H9 (cell line): Measurements from ENCODE around the gene TP53BP1. TPM values are rescaled to one million over a fixed set of nuclear protein-coding genes. Genes with fewer than 3 reads are reported as not detected.
A peak's percentile ranks its signal among the peaks of the same experiment; 100 is the strongest.

Experiments
- DNase-seq: peaks from one replicate; pipeline ENCODE4 v3.0.0-alpha.2; 2017
- H2AFZ ChIP-seq: one replicate; pipeline ENCODE4 v1.6.1; 2013; ENCODE audit warnings: mild to moderate bottlenecking, low read length, control low read depth, moderate library complexity
- H2AK5ac ChIP-seq: 2 replicates; pipeline ENCODE4 v1.6.1; 2013; ENCODE audit warnings: low read length, control low read depth, mixed read lengths; ENCODE audit not compliant: insufficient read length
- H2BK120ac ChIP-seq: one replicate; pipeline ENCODE4 v1.6.1; 2013; ENCODE audit warnings: low read depth, mild to moderate bottlenecking, low read length, control low read depth, inconsistent platforms; ENCODE audit not compliant: poor library complexity, severe bottlenecking
- H2BK12ac ChIP-seq: 2 replicates; pipeline ENCODE4 v1.6.1; 2013; ENCODE audit warnings: low read length, control low read depth, mixed read lengths, low read depth; ENCODE audit not compliant: insufficient read length
- H2BK15ac ChIP-seq: 2 replicates; pipeline ENCODE4 v1.6.1; 2013; ENCODE audit warnings: low read depth, low read length, control low read depth
- H2BK20ac ChIP-seq: one replicate; pipeline ENCODE4 v1.6.1; 2013; ENCODE audit warnings: low read depth, mild to moderate bottlenecking, low read length, control low read depth, inconsistent platforms; ENCODE audit not compliant: poor library complexity, severe bottlenecking
- H2BK5ac ChIP-seq: 2 replicates; pipeline ENCODE4 v1.6.1; 2013; ENCODE audit warnings: low read length, control low read depth, mixed read lengths; ENCODE audit not compliant: insufficient read length
- H3K14ac ChIP-seq: 2 replicates; pipeline ENCODE4 v1.6.1; 2013; ENCODE audit warnings: low read length, control low read depth; ENCODE audit not compliant: insufficient read depth
- H3K18ac ChIP-seq: 2 replicates; pipeline ENCODE4 v1.6.1; 2013; ENCODE audit warnings: low read depth, mild to moderate bottlenecking, mixed read lengths, low read length, control low read depth; ENCODE audit not compliant: insufficient read length
- H3K23ac ChIP-seq: 2 replicates; pipeline ENCODE4 v1.6.1; 2013; ENCODE audit warnings: low read length, control low read depth, mixed read lengths, low read depth; ENCODE audit not compliant: insufficient read length
- H3K23me2 ChIP-seq: 2 replicates; pipeline ENCODE4 v1.6.1; 2013; ENCODE audit warnings: low read depth, mild to moderate bottlenecking, mixed read lengths, low read length, control low read depth; ENCODE audit not compliant: insufficient read length, poor library complexity, severe bottlenecking
- H3K27ac ChIP-seq: 2 replicates; pipeline ENCODE4 v1.5.1; 2013; ENCODE audit warnings: low read length, control low read depth, mixed read lengths, low read depth; ENCODE audit not compliant: insufficient read length
- H3K27me3 ChIP-seq: 2 replicates; pipeline ENCODE4 v1.6.1; 2013; ENCODE audit warnings: low read length, control low read depth, inconsistent platforms; ENCODE audit not compliant: insufficient read depth
- H3K4ac ChIP-seq: 2 replicates; pipeline ENCODE4 v1.6.1; 2013; ENCODE audit warnings: low read depth, mild to moderate bottlenecking, control low read depth, inconsistent platforms, low read length, moderate library complexity
- H3K4me1 ChIP-seq: 2 replicates; pipeline ENCODE4 v1.6.1; 2013; ENCODE audit warnings: low read length, control low read depth, inconsistent platforms; ENCODE audit not compliant: insufficient read depth
- H3K4me2 ChIP-seq: 2 replicates; pipeline ENCODE4 v1.6.1; 2013; ENCODE audit warnings: low read length, control low read depth, mixed read lengths; ENCODE audit not compliant: insufficient read length, insufficient read depth
- H3K56ac ChIP-seq: 2 replicates; pipeline ENCODE4 v1.6.1; 2013; ENCODE audit warnings: low read depth, mild to moderate bottlenecking, mixed read lengths, low read length, control low read depth; ENCODE audit not compliant: insufficient read length
- H3K79me1 ChIP-seq: 2 replicates; pipeline ENCODE4 v1.6.1; 2013; ENCODE audit warnings: low read depth, mild to moderate bottlenecking, moderate library complexity, low read length, control low read depth, inconsistent platforms; ENCODE audit not compliant: insufficient read depth, poor library complexity, severe bottlenecking
- H3K79me2 ChIP-seq: 2 replicates; pipeline ENCODE4 v1.6.1; 2013; ENCODE audit warnings: low read length, control low read depth, inconsistent platforms; ENCODE audit not compliant: insufficient read depth
- H3K9ac ChIP-seq: 2 replicates; pipeline ENCODE4 v1.6.1; 2013; ENCODE audit warnings: low read length, control low read depth, mixed read lengths; ENCODE audit not compliant: insufficient read length; ENCODE audit errors: extremely low read depth
- H3K9me3 ChIP-seq: one replicate; pipeline ENCODE4 v1.6.1; 2013; ENCODE audit warnings: low read depth, low read length, inconsistent platforms; ENCODE audit not compliant: control insufficient read depth
- H3T11ph ChIP-seq: one replicate; pipeline ENCODE4 v1.6.1; 2013; ENCODE audit warnings: mild to moderate bottlenecking, low read length, control low read depth, inconsistent platforms
- H4K20me1 ChIP-seq: one replicate; pipeline ENCODE4 v1.6.1; 2013; ENCODE audit not compliant: control insufficient read depth, insufficient read length, insufficient read depth
- H4K5ac ChIP-seq: 2 replicates; pipeline ENCODE4 v1.6.1; 2013; ENCODE audit warnings: low read depth, mild to moderate bottlenecking, mixed read lengths, low read length, control low read depth; ENCODE audit not compliant: insufficient read length
- H4K8ac ChIP-seq: replicated peaks from 2 replicates; pipeline ENCODE4 v1.6.1; 2013; ENCODE audit warnings: low read length, control low read depth, mixed read lengths, low read depth; ENCODE audit not compliant: insufficient read length
- H4K91ac ChIP-seq: 2 replicates; pipeline ENCODE4 v1.6.1; 2013; ENCODE audit warnings: low read depth, mild to moderate bottlenecking, moderate library complexity, mixed read lengths, low read length, control low read depth; ENCODE audit not compliant: insufficient read length
- H3K27ac Mint-ChIP-seq, 3 experiments: 2 replicates in 2 of 3; 3 replicates in 1 of 3; pipeline ENCODE4 v1.8.0; 2020 to 2021; ENCODE audit warnings: mixed read lengths in 3 of 3, mild to moderate bottlenecking in 1 of 3, moderate library complexity in 1 of 3
- H3K27me3 Mint-ChIP-seq: 2 replicates; pipeline ENCODE4 v1.8.0; 2021; ENCODE audit warnings: low read depth, mild to moderate bottlenecking, moderate library complexity, mixed read lengths
- H3K36me3 Mint-ChIP-seq, 3 experiments: 2 replicates in 2 of 3; 3 replicates in 1 of 3; pipeline ENCODE4 v1.8.0; 2020 to 2021; ENCODE audit warnings: low read depth in 3 of 3, mixed read lengths in 3 of 3; ENCODE audit not compliant: insufficient read depth in 1 of 3
- H3K4me1 Mint-ChIP-seq, 2 experiments: 2 replicates each; pipeline ENCODE4 v1.8.0; 2020; ENCODE audit warnings: mixed read lengths in 2 of 2
- H3K4me3 Mint-ChIP-seq, 2 experiments: 2 replicates in 1 of 2; 3 replicates in 1 of 2; pipeline ENCODE4 v1.8.0; 2020 to 2021; ENCODE audit warnings: mild to moderate bottlenecking in 2 of 2, mixed read lengths in 2 of 2, moderate library complexity in 1 of 2
- H3K9me3 Mint-ChIP-seq, 2 experiments: 2 replicates in 1 of 2; 3 replicates in 1 of 2; pipeline ENCODE4 v1.8.0; 2020; ENCODE audit warnings: mild to moderate bottlenecking in 2 of 2, mixed read lengths in 2 of 2, moderate library complexity in 1 of 2
- CTCF ChIP-seq: fragments of 200-600 bp; sonication (generic); conservative IDR thresholded peaks from 3 replicates; pipeline ENCODE4 v1.8.0; 2021; ENCODE audit warnings: antibody characterized with exemption, mild to moderate bottlenecking
- WGBS: extraction: QIAGEN DNeasy Blood & Tissue Kit; methylation state at CpG from one replicate; pipeline ENCODE4 v1.1.7; 2013; ENCODE audit warnings: missing lambda C conversion rate, low lambda C conversion rate, mixed read lengths; ENCODE audit not compliant: insufficient read length; ENCODE audit errors: extremely low coverage; 5-methylcytosine and 5-hydroxymethylcytosine counted together
- total RNA-seq: library from RNA; stranded (reverse); gene quantifications from 2 replicates; pipeline ENCODE4 v1.2.1, GENCODE V29; 2021

Gene TP53BP1
- total RNA-seq, 1 experiment from 2014 or later, result 81.5 TPM

GRCh38 chr15:43516185-43516584 is 23.2 kb upstream of the TP53BP1 start:
- WGBS, result no CpG with 5 or more reads among the region's 5 CpGs
- Mint-ChIP-seq H3K4me1 (peaks cover 41 to 61% of the 10 kb centered on the region in 2 experiments), H3K36me3 (no peaks in the 10 kb centered on the region; a peak in 1 of 7 replicates), H3K9me3 (no peaks in the 10 kb centered on the region), H3K4me3 (peak overlapping the region; percentile 16 to 71; a peak in 4 of 5 replicates), H3K27me3 (peaks cover 92% of the 10 kb centered on the region), H3K27ac (no peak overlapping the region)
- Histone ChIP-seq H3K18ac (no peak overlapping the region), H3T11ph (no peak overlapping the region), H3K14ac (no peak overlapping the region), H3K9me3 (no peaks in the 10 kb centered on the region), H3K23me2 (peaks cover 21% of the 10 kb centered on the region), H2BK15ac (no peak overlapping the region), H2BK120ac (no peak overlapping the region), H2BK5ac (no peak overlapping the region), H3K27ac (no peak overlapping the region), H3K56ac (no peak overlapping the region), H2BK12ac (no peak overlapping the region), H4K5ac (no peak overlapping the region), H3K4me1 (peaks cover 3% of the 10 kb centered on the region; the same call in 1 of the 2 replicates), H3K79me1 (no peaks in the 10 kb centered on the region), H2BK20ac (no peak overlapping the region), H3K23ac (no peak overlapping the region), H4K20me1 (no peaks in the 10 kb centered on the region), H3K4ac (no peak overlapping the region), H3K4me2 (peak overlapping the region; percentile 11), H3K9ac (no peak overlapping the region), H2AFZ (no peak overlapping the region), H3K79me2 (no peaks in the 10 kb centered on the region), H2AK5ac (no peak overlapping the region), H4K8ac (no peak overlapping the region), H4K91ac (no peak overlapping the region), H3K27me3 (peaks cover 21% of the 10 kb centered on the region; the same call in 1 of the 2 replicates)
- DNase-seq, result no peak
- TF ChIP-seq CTCF, result no peak
